Inflammatory macrophage treated with lipopolysaccharide for 4 hours (primary cell): Measurements from ENCODE around the gene PTK7.
"Not testable (repeated sequence)": the region's sequence is repeated elsewhere in the genome, so short reads cannot be mapped to it uniquely, and the experiment has no call there.

Experiments used
- DNase-seq: peaks from one replicate; pipeline ENCODE4 v3.0.0-alpha.2; 2020

Gene PTK7

DNA sequence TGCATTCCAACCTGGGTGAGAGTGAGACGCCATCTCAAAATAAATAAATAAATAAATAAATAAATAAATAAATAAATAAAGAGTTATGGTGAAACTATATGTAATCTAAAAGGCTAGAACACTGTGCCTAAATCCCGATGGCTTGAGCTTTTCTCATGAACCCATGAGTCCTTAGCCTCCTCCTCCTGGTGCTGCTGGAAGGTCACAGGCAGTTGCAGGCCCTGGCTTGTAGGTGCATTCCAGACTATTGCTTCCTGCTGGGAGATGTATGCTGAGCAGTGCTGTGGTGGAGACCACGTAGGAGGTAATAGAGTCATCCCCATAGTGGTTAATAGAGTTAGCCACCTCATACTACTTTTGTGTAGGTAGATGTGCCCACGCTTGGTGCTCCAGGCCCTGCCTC is 12.5 kb downstream of the PTK7 start:
- DNase-seq, result no peak

DNA sequence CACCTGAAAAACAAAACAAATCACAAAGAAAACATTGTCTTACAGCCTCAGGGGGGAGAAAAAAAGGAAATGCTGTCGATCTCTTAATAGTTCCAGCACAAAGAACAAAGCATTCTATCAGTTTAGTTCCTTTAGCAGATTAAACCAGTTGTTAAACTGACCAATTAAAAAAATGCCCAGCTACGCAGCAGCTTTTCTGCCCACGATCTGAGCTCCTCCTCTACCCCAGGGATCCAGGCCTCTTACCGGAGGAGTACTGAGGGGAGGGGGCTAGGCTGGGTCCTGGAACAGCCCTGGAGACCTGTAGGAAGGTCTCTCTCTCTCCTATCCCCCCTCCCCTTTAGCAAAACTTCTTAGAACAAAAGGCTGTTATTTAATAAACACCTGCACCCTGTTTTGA is 13.4 kb downstream of the PTK7 start:
- no peak for DNase-seq

DNA sequence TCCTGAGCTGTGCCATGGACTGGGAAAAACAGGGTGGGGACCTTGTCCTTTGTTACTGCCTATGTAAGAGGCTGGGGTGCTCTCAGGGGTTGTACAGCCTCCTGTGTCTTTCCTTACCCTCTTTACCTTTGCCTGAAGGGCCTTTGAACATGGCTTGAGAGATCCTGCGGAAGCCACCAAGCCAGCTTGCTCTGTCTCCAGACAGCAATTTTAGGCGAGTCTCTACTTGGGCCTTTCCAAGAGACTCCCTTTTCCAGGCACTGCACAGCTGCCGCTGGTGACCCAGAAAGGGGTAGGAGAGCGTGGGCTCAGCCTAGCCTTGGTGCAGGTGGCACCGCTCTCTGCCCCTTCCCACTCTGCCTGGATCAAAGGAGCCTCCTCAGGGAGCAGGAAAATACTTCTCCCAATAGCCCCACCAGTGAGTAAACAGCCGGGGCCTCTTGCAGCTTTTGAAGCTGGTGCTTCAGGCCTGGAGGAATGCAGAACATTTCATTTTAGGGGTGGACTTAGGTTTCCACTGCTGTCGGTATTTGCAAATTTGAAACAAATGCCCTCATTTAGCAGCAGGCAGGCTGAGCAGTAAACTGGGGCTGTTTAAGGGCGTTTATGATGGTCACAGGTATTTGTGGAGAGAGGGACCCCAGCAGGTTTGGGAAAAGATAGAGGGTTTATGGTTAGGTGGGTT is 13.9 kb downstream of the PTK7 start:
- DNase-seq, result no peak

DNA sequence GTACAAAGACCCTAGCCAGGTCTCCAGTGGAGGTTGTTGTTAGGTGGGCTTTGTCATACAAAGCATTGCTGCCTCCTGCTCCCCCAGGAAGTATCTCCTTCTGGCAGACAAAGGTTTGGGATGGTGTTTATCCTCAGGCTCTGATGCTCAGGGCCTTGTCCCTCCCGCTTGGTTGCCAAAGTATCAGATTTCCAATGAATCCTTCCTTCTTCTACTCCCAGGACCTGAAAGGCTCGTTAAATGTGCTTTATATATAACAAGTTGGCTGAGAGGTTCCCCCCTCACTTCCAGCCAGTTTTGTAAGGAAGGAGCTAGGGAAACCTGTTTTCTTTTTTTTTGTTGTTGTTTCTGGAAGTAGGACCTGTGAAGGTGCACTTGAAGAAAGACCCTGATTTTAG is 14.4 kb downstream of the PTK7 start:
- DNase-seq, result no peak

DNA sequence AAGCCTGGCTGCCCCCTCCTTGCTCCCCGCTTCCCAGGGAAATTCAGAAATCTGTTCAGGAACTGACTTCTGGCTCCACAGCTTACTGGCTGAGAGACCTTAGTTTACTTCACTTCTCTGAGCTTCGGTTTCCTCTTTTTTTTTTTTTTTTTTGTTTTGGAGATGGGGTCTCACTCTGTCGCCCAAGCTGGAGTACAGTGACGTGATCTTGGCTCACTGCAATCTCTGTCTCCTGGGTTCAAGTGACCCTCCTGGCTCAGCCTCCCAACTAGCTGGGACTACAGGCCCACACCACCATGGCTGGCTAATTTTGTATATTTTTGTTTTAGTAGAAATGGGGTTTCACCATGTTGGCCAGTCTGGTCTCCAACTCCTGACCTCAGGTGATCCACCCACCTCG is 14.9 kb downstream of the PTK7 start:
- DNase-seq, result no peak

DNA sequence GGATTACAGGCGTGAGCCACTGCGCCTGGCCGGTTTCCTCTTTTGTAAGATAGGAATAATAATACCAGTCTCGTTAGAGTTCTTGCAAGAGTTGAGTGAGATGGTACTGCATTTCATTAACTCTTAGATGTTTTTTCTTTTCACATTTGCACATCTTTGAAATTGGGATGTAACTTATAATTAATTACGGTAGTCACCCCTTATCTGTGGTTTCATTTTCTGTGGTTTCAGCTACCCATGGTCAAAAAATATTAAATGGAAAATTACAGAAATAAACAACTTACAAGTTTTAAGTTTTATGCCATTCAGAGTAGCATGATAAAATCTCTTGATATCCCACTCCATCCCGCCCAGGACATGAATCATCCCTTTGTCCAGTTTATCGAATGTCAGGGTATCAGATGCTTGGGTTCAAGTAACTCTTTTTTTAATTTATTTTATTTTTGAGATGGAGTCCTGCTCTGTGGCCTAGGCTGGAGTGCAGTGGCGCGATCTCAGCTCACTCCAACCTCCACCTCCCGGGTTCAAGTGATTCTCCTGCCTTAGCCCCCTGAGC is 15.4 kb downstream of the PTK7 start:
- no peak for DNase-seq

DNA sequence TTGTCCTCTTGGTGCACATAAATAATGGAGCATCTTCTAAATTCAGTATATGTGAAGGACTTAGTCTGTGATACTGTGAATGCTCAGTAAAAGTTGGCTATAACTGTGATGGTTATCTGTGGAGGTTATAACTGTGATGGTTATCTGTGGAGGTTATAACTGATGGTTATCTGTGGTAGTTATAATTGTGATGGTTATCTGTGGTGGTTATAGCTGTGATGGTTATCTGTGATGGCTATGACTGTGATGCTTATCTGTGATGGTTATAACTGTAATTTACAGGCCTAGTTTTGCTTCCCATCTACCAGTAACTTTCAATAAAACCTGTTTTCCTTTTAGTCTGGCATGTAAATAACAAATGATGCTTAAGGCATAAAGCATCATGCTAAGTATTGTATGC is 16.5 kb downstream of the PTK7 start:
- no peak for DNase-seq

DNA sequence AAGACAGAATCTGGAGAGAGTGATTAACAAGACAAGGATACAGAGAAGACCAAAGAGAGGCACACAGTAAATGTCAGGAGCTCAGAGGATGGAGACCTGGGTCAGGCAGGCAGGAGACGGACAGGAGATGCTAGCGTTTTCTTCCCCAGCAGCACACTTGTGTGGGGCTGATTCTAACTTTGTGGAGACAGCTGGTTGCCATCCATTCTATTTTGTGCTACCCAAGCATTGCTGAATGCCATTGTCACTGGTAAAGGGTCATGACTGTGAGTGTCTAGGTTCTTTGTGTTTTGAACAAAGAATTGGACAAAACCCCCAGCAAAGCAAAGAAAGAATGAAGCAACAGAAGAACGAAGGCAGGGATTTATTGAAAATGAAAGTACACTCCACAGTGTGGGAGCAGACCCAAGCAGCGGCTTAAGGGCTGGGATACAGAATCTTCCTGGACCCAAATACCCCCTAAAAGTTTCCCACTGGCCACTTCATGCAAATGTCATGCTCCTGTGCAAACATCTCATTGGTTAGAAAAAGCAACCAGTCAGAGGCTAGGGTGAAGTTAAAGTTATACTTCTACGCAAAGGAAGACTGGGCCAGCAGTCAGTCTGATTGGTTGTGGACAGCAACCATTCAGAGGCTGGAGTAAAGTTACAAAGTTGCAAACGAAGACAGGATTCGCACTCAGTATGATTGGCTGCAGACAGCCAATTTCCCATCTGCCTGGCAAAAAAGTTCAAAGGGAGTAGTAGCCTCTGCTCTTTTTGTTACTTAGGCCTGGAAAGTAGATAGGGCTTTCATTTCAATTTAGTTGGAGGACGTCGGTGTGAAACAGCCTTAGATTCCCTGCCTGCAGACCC is 17.5 kb downstream of the PTK7 start:
- peak; percentile 16 for DNase-seq

DNA sequence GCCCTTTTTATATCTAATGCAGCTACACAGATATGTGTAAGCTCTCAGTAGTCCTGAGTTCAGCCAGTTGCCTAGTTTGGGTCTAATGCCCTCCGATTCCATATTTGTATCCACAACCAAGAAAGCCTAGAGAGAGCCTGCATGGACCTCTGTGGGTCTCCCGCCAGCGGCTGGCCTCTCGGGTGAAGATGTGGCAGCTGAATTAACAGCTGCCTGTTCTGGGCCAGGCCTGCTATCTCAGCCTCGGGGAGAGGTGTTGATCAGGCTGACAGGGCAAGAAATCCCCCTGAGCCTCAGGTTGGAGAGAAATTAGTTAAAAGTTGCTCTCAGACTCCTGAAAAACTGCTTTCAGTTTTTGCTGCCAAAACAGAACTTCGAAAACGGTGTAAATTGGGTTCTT is 19.8 kb downstream of the PTK7 start:
- DNase-seq, result no peak

DNA sequence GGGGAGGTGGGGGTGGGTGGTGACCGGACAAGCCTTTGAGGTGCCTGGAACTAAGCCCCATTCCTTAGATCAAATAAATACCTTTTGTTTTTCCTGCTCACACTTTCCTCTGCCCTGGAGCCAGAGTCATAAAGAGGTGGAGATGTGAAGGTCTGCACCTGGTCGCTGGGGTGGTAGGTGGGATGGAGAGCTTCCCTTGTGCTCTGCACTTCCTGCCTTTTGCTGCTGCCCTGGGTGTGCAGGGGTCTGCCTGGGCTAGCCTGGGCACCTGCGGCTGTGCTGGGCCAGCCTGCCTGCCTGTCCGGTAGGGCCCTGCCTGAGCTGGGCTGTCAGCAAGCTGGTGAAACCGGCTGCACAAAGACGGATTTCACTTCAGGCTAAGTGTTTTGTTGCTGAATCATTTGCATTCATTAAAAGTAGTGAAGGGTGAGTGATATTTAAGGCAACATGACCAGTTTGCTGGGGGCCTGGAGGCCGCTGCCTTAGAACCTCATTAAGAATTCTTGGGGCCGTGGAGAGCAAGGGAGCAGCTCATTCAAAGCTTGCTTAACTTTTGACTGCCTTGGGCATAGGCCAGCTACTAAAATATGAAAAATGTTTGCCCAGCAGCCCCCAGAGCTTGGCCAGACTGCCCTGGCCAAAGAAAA is 20.5 kb downstream of the PTK7 start:
- DNase-seq, result no peak

DNA sequence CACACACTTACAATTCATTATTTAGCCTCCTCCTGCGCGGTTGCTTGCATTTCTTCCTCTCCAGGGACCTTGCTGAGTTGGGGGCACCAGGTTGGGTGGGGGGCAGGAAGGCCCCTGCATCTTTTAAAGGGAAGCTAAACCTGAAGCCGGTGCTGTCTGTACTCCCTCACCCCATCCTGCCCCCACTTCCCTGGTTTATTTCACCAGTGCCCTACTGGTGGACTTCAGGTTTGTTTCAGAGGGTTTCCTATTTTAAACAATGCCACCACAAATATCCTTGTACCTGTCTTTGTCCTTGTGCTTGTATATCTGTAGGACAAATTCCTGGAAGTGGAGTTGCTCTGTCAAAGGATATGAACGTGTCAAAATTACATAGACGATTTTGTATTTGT is 21.0 kb downstream of the PTK7 start:
- DNase-seq, result no peak

DNA sequence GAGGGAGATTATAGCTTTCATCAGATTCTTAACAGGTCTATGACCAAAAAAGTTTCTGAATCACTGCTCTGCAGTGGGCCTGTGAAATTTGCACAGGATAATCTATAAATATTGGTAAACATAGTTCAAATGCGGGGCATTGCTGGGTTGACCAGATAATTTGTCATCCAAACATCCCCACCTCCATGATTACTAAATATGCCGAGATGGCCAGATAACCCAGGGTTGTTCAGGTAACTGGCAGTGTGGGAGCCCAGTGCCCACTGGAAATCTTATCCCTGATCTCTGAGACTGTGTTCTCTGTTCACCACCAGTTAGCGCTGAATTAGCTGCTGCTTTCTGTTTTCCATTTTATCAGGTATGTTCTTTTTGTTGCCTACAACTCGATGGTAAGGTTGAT is 21.4 kb downstream of the PTK7 start:
- no peak for DNase-seq

DNA sequence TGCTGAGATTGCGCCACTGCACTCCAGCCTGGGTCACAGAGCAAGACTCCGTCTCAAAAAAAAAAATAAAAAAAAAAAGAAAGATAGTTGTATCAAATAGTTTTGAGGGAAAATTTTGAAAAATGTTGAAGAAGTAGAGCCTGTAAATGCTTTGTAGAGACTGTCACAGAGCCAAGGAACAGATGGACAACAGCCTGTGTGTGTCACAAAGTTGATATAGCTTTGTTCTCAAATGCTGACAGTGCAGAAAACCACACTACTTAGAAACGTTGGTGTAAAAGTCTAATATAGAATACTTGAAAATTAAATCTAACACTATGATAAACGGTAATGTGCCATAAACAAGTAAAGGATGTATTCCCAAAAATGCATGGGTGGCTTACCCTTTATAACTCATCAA is 25.4 kb downstream of the PTK7 start:
- DNase-seq, result no peak

DNA sequence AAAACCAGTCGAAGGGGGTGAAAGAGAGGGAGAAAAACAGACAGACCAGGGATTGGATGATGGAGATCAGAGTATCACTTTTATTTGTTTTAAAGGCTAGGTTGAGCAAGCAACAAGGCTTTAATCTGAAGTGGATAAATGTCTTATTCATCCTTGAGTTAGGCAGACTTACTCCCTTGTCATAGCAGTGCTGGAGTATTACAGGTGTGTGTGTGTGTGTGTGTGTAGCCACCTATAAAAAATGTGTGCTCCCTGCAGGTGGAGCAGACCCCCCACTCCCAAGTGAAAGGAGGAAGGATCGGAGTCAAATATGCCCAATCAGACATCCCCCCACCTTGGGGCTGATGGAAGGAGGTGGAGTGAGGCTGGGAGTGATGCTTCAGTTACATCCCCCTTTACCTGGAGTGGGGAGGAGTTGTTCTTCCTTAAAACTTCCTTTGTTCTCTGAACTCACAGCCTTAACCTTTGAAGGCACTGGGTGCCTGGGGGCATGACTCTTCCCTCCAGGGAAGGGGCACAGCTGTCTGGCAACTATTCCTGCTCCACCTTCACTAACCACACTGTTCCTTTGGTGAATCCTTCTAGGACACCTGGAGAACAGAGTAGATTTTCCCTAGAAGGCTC is 27.3 kb downstream of the PTK7 start:
- DNase-seq, result no peak

DNA sequence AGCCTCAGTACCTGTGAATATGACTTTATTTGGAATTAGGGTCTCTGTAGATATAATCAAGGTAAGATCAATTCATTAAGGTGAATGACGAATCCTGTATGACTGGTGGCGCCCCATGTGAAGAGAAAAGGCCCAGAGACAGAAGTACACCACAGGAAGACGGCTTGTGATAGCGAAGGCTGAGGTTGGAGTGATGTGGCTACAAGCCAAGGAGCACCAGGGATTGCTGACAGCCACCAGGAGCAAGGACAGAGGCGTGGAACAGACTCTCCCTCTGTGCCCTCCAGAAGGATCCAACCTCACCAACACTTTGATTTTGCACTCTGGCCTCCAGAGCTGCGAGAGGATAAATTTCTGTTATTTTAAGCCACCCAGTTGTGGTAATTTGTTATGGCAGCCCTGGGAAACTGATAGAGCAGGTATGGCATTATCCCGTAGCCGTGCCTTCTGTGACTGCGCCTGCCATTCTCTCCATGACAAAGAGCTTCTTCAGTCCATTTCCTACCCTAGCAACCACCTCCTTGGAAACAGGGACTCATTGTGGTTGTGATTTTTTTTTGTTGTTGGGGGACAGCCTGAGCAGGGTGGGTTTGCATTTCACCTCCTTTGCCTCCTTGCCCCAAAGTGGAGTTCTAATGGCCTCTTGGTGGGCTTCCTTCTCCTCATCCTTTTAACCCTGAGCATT is 29.6 kb downstream of the PTK7 start:
- no peak for DNase-seq

DNA sequence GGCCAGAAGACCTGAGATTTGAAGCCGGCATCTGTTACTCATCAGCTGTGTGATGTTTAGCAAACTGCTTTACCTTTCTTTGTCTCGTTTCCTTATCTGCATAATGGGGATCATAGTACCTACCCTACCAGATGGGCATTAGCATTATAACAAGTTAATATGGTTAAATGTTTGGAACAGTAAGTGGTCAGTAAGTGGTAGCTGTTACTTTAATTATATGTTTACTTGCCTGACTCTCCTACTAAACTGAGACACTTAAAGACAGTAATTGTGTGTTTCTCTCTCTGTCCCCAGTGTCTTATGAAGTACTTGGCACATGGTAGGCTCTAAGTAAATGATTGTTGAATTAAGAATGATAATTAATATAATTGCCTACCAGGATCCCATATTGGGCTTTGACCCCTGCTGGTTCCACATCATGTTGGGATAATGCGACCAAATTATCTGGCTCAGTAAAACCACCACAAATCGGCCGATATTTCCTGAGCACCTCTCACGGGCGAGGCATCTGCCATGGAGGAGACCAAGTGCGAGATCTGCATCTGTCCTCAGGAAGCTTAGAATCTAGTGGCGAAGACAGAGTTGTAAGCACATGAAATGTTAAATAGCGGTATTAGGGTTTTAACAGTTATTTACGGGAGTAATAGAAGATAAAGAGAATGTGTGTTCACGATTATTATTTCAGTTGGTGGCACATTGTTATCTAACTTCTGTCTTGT is 31.4 kb downstream of the PTK7 start:
- DNase-seq, result no peak

DNA sequence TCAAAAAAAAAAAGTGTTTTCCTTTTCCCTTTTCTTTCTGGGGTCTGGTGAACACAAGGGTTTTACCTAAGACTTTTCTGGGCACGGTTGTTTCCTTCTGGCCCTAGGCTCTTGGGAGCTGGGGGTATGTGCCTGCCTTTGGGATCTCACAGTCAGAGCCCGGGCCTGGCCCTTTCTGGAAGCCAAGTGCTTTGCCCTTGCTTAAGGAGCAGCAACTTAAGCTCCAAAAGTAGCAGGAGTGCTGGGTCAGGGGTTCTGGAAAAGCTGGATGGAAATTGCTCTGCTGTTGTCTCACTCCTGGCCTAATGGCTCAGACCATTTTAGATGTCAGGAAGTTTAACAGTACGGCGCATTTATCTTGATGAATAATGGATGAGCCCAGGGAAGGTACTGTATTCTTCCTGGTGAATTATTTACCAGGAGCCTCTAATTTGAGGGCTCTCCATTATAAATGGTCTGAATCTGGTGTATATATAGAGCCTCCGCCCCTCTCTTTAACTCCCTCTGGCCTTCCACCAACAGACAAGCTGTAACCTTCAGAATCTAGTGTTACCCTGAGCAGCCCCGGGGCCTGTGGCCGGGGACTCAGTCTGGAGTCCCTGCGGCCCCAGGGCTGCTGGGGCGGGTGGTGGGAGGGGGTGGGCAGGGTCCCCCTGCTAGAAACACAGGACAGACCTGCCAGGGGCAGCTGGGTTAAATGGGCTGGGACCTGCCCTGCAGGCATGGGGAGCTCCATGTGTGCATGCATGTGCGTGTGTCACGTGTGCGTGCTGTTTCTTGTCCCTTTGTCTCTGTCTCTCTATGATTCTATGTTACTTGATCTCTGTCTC is 37.5 kb downstream of the PTK7 start:
- no peak for DNase-seq

DNA sequence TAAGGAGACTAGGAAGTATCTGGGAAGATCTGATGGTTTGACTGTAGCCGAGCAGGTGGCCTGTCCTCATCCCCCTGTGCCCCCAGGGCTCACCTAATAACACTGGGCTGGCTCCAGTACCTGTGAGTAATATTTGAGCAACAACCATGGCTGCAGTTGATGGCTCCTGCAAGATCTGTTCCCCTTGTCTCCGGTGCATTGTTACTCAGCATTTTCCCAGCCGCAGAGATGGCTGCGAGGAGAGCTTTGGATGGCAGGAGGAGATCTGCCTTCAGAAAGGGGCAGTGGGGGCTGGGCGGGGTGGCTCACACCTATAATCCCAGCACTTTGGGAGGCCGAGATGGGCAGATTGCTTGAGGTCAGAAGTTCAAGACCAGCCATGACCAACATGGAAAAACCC is 39.3 kb downstream of the PTK7 start:
- DNase-seq, result no peak

DNA sequence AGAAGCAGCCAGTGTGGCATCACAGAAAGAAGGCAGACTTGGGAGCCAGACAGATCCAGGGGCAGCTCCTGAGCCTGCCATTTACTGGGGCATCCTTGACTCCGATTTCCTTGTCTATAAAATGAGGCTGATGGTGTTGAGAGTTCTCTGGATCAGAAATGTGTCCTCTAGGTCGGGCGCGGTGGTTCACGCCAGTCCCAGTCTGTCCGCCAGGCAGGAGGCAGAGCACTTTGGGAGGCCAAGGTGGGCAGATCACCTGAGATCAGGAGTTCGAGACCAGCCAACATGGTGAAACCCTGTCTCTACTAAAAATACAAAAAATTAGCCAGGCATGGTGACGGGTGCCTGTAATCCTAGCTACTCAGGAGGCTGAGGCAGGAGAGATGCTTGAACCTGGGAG is 41.4 kb downstream of the PTK7 start:
- DNase-seq, result not testable (repeated sequence)

DNA sequence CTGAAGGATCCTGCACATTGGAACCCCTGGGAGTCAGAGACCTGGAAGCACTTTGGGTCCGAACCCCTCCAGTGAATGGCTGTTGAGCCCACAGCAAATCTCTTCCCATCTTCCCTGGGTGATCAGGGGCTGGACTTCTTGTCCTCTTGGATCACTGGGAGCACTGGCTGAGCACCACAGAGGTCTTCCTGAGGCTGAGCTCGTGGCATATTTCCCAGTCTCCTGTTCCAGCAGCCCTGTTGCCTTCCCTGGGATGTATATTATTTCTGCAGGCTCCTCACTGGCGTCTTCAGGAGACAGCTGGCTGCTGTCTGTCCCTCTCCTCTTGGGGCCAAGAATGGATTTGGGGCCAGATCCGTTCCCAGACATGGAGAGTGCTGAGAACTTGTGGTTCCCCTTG is 43.4 kb downstream of the PTK7 start:
- no peak for DNase-seq

DNA sequence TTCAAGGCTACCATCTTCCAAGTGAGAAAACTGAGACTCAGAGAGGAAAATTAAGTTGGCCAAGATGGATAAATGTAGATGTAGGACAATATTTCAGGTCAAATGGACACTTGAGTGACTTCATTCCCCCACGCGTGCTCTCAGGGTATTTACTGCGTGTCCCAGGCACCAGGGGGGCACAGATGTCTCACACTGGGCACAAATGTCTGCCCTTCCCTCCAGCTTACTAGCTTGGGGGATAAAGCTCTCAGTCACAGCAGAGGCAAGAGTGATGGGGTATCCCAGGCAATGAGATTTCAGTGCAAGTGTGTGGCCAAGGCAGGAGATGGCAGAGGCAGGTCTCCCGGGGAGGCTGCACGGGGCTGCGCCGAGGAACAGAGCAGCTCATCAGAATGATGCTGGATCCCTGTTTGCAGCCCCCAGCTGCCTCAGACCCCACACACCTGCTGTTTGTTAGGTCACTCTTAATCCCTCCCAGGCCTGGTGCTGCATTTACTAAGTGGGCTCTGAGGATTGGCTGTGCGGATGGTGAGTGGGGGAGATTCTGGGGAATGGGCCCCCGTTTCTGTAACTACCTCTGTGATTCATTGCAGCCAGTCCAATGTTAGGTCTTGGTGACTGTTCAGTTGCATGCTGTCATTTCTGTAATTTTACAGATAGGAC is 44.1 kb downstream of the PTK7 start:
- DNase-seq, result no peak
